ENCODE data around the gene HS6ST2. TPM values are rescaled to one million over a fixed set of nuclear protein-coding genes. Genes with fewer than 3 reads are reported as not detected.

Gene HS6ST2
- total RNA-seq, 2 experiments from 2014 or later, result 0.62 to 0.76 TPM

DNA sequence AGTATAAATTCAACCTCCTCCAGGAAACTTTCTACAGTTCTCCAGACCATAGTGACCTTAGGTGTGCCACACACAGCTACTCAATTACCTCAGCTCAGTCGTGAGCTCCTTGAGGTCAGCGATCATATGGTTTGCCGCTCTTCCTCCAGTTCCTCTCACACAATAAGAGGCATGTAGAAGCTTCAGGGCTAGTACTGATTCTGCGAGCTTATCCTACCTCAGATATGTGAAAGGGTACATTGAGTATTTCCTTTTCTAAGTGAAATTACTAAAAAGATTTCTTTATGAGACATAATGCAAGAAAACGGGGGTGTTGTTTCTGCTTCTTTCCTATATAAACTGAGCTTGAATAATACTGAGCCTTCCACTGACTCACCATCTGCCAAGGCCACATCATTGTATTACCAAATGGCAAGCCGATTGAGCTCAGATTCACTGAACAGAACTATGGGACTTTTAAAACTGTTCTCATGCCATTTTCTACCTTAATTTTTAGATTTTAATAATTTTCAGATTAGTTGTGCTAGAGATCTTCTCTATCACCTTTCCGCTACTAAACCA is 183.1 kb downstream of the HS6ST2 start:
- POLR2A ChIA-PET, result interaction anchor here (1.0 kb wide), 1 partner anchor 11 kb away, joined by 6 read pairs; no protein-coding TSS in a partner anchor
- H3K9me3 Mint-ChIP-seq (ENCODE audit: low read depth), result no peaks in the 10 kb centered on the region
- H3K27ac Mint-ChIP-seq, result peak overlapping the region; percentile 70
- H3K36me3 Mint-ChIP-seq (ENCODE audit: low read depth), result no peaks in the 10 kb centered on the region
- CTCF ChIA-PET, result interaction anchor here (0.8 to 1.5 kb wide), 2 partner anchors 35 to 182 kb away, joined by 3 to 4 read pairs; no protein-coding TSS in a partner anchor
- ATAC-seq, result peak; percentile 88
- DNase-seq, result peak; percentile 37
- peaks cover 27% of the 10 kb centered on the region for H3K4me1 Mint-ChIP-seq
- no peaks in the 10 kb centered on the region for H3K27me3 Mint-ChIP-seq
- intact Hi-C loops (cut with DNase I, micrococcal nuclease), result loop anchor here in 1 of 2 experiments (2.0 to 10.0 kb wide), 3 partner anchors 39 to 558 kb away; partner anchors contain the start of genes MBNL3 and RAP2C
- H3K4me3 Mint-ChIP-seq, result peak overlapping the region; percentile 27

DNA sequence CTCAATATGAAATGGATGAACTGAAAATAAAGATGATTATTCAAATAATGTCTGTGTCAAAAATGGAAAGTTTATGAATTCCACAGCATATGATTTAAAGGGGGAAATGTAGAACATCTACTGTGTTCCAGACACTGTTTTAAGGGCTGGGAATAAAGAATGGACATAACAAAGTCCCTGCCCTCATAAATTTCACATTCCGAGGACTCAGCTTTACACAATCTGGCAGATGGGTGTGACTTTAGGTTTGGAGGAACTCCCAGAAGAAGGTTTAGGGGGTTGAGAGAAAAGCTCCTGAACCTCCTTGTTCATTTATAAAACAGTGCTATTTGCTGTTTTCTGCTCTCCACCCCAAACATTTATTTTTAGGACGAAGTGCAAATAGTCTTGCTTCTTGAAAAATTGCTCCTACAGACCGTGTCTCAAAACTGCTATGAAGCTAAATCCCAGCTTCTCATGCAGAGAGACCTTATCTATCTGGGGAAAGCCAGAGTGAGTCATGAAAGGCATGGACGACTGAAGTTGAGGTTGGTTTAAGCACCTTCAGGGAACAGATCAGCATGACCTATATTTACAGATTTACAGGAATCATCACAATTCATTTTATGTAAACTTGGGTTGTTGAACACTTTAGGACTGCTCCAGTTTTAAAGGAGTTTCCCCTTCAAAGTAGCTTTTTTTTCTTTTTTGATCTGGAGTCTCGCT is 184.3 kb downstream of the HS6ST2 start:
- intact Hi-C loops (cut with DNase I, micrococcal nuclease), result loop anchor here in 1 of 2 experiments (2.0 to 10.0 kb wide), 2 partner anchors 37 to 289 kb away; partner anchors contain the start of gene MBNL3
- Mint-ChIP-seq H3K27ac (no peak overlapping the region), H3K36me3 (ENCODE audit: low read depth) (no peaks in the 10 kb centered on the region), H3K27me3 (no peaks in the 10 kb centered on the region), H3K9me3 (ENCODE audit: low read depth) (no peaks in the 10 kb centered on the region), H3K4me1 (peaks cover 27% of the 10 kb centered on the region), H3K4me3 (no peak overlapping the region)
- ATAC-seq, result no peak
- ChIA-PET POLR2A (no interaction called here), CTCF (interaction anchor here (1.5 kb wide), 1 partner anchor 34 kb away, joined by 4 read pairs; no protein-coding TSS in a partner anchor)
- no peak for DNase-seq

GRCh38 chrX:132769609-132770008 is 188.8 kb downstream of the HS6ST2 start:
- ChIA-PET POLR2A (no interaction called here), CTCF (interaction anchor here (0.7 kb wide), 1 partner anchor 520 kb away, joined by 3 read pairs; no protein-coding TSS in a partner anchor)
- no peak for ATAC-seq
- intact Hi-C loops (cut with DNase I, micrococcal nuclease), result loop anchor here in 1 of 2 experiments (10.0 kb wide), 1 partner anchor 285 kb away; the partner anchor contains the start of gene MBNL3
- no peaks in the 10 kb centered on the region for H3K9me3 Mint-ChIP-seq (ENCODE audit: low read depth)
- no peak overlapping the region for H3K27ac Mint-ChIP-seq
- peaks cover 6% of the 10 kb centered on the region for H3K4me1 Mint-ChIP-seq
- no peak overlapping the region for H3K4me3 Mint-ChIP-seq
- H3K36me3 Mint-ChIP-seq (ENCODE audit: low read depth), result no peaks in the 10 kb centered on the region
- no peak for DNase-seq
- H3K27me3 Mint-ChIP-seq, result no peaks in the 10 kb centered on the region

- no peaks in the 10 kb centered on the region for H3K9me3 Mint-ChIP-seq (ENCODE audit: low read depth)
- no peaks in the 10 kb centered on the region for H3K36me3 Mint-ChIP-seq (ENCODE audit: low read depth)
- ATAC-seq, result no peak
- POLR2A ChIA-PET, result no interaction called here
- H3K4me1 Mint-ChIP-seq, result no peaks in the 10 kb centered on the region
- H3K27ac Mint-ChIP-seq, result no peak overlapping the region
- DNase-seq, result no peak
- no peaks in the 10 kb centered on the region for H3K27me3 Mint-ChIP-seq
- CTCF ChIA-PET, result no interaction called here
- H3K4me3 Mint-ChIP-seq, result no peak overlapping the region
- intact Hi-C loops (cut with DNase I, micrococcal nuclease), result no loop called here
These were observed 192.0 kb downstream of the HS6ST2 start for GRCh38 chrX:132766452-132766851.

DNA sequence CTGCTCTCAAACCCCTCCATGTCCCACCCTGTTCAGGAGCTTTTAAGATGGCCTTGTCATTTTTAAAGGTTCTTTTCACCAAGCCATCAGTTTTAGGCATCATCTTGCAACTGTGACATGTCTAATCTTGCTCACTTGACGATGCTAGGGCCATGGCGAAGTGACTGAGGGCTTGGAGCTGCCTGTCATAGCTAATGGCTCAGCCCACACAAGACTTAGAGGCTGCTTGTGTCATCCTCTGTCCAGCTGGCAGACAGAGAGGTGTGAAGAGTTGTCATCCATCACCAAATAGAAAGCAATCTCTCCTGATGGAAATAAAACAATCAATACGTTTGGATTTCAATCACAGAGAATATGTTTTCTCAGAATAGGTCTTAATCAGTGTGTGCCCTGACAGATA is 194.9 kb downstream of the HS6ST2 start:
- H3K36me3 Mint-ChIP-seq (ENCODE audit: low read depth), result no peaks in the 10 kb centered on the region
- ATAC-seq (no peak), DNase-seq (no peak)
- no peaks in the 10 kb centered on the region for H3K4me1 Mint-ChIP-seq
- no peaks in the 10 kb centered on the region for H3K27me3 Mint-ChIP-seq
- no peaks in the 10 kb centered on the region for H3K9me3 Mint-ChIP-seq (ENCODE audit: low read depth)
- no peak overlapping the region for H3K4me3 Mint-ChIP-seq
- ChIA-PET CTCF (no interaction called here), POLR2A (no interaction called here)
- intact Hi-C loops (cut with DNase I, micrococcal nuclease), result no loop called here
- no peak overlapping the region for H3K27ac Mint-ChIP-seq

DNA sequence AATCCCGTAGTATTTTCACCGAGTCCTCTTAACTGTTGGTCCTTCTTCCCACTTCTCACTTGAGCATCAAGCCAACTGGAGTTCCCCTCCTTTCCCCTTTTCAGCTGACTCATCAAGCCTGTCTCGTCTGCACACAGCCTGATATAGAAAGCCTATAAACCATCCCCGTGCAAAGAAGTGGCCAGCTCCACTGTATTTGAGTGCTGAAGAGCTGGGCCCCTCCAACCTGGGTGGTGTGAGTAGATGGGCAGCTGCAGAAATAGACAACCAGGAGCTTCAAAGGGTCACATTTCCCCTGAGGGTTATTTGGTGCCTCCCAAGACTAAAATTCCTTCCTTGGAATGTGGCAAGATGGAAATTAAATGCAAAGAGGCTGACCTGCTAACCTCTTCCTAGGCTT is 199.7 kb downstream of the HS6ST2 start:
- H3K9me3 Mint-ChIP-seq (ENCODE audit: low read depth), result no peaks in the 10 kb centered on the region
- H3K27me3 Mint-ChIP-seq, result no peaks in the 10 kb centered on the region
- no peak overlapping the region for H3K27ac Mint-ChIP-seq
- H3K4me3 Mint-ChIP-seq, result no peak overlapping the region
- ATAC-seq, result no peak
- H3K4me1 Mint-ChIP-seq, result no peaks in the 10 kb centered on the region
- ChIA-PET POLR2A (no interaction called here), CTCF (interaction anchor here (0.6 kb wide), 1 partner anchor 214 kb away, joined by 4 read pairs; no protein-coding TSS in a partner anchor)
- intact Hi-C loops (cut with DNase I, micrococcal nuclease), result no loop called here
- H3K36me3 Mint-ChIP-seq (ENCODE audit: low read depth), result no peaks in the 10 kb centered on the region
- DNase-seq, result no peak

GRCh38 chrX:132757066-132757623 is 201.3 kb downstream of the HS6ST2 start:
- ChIA-PET CTCF (no interaction called here), POLR2A (no interaction called here)
- Mint-ChIP-seq H3K4me3 (no peak overlapping the region), H3K36me3 (ENCODE audit: low read depth) (no peaks in the 10 kb centered on the region), H3K9me3 (ENCODE audit: low read depth) (no peaks in the 10 kb centered on the region), H3K27ac (no peak overlapping the region), H3K27me3 (no peaks in the 10 kb centered on the region), H3K4me1 (no peaks in the 10 kb centered on the region)
- no peak for ATAC-seq
- intact Hi-C loops (cut with DNase I, micrococcal nuclease), result no loop called here
- DNase-seq, result no peak

DNA sequence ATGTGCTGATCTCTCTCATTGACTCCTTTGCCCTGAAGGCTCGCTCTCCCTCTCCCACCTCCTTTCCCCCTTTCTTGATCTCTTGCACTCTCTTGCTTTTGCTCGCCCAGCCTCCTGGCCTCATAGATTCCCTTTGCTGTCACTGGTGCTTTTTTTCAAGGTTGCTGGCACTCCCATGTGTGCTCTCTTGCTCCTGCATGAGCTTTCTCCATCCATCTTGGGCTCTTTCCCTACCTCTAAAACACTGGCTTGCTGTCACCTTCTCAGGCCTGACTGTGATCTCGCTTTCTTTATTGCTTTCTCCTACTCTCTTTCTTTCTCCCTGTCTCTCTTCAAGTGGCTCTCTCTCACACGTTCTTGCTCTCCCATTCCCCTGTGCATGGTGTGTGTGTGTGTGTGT is 202.0 kb downstream of the HS6ST2 start:
- CTCF ChIA-PET, result interaction anchor here (0.9 kb wide), 1 partner anchor 20 kb away, joined by 3 read pairs; no protein-coding TSS in a partner anchor
- H3K27me3 Mint-ChIP-seq, result no peaks in the 10 kb centered on the region
- no peaks in the 10 kb centered on the region for H3K36me3 Mint-ChIP-seq (ENCODE audit: low read depth)
- no peaks in the 10 kb centered on the region for H3K4me1 Mint-ChIP-seq
- POLR2A ChIA-PET, result no interaction called here
- DNase-seq (no peak), ATAC-seq (no peak)
- no peak overlapping the region for H3K27ac Mint-ChIP-seq
- H3K4me3 Mint-ChIP-seq, result no peak overlapping the region
- H3K9me3 Mint-ChIP-seq (ENCODE audit: low read depth), result no peaks in the 10 kb centered on the region
- intact Hi-C loops (cut with DNase I, micrococcal nuclease), result no loop called here

DNA sequence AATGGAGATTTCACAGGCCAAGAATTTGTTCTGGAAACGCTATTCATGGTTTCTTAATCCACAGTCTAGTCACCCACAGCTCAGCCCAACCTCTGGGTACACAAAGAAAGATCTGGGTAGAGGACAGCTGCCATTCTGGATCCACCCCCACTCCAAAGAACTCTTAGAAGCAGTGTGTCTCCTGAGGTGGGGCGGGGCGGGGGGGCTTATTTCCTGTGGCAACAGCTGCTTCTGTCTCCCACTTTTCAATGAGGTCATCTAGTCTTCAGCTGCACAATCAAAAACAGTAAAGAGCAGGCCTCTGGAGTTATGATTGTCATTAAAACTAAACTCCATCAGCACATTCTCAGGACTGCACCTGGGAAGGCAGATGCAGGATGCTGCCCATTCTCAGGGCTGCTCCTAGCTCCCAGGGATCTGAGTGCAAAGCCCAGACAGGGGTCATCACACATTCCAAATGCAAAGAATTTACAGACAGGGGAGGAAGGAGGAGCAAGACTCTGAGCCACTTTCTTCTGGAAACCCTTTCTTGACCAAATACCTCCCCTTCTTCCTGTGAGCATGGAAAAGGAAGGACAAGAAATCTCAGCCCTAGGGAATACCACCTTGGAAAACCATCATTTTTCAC is 207.3 kb downstream of the HS6ST2 start:
- no peak overlapping the region for H3K4me3 Mint-ChIP-seq
- no peaks in the 10 kb centered on the region for H3K4me1 Mint-ChIP-seq
- ChIA-PET CTCF (interaction anchor here (1.4 to 1.7 kb wide), 2 partner anchors 11 to 14 kb away, joined by 4 to 10 read pairs; no protein-coding TSS in a partner anchor), POLR2A (no interaction called here)
- no peaks in the 10 kb centered on the region for H3K27me3 Mint-ChIP-seq
- no peak overlapping the region for H3K27ac Mint-ChIP-seq
- no peaks in the 10 kb centered on the region for H3K36me3 Mint-ChIP-seq (ENCODE audit: low read depth)
- no peaks in the 10 kb centered on the region for H3K9me3 Mint-ChIP-seq (ENCODE audit: low read depth)
- no peak for DNase-seq
- ATAC-seq, result no peak
- intact Hi-C loops (cut with DNase I, micrococcal nuclease), result no loop called here

DNA sequence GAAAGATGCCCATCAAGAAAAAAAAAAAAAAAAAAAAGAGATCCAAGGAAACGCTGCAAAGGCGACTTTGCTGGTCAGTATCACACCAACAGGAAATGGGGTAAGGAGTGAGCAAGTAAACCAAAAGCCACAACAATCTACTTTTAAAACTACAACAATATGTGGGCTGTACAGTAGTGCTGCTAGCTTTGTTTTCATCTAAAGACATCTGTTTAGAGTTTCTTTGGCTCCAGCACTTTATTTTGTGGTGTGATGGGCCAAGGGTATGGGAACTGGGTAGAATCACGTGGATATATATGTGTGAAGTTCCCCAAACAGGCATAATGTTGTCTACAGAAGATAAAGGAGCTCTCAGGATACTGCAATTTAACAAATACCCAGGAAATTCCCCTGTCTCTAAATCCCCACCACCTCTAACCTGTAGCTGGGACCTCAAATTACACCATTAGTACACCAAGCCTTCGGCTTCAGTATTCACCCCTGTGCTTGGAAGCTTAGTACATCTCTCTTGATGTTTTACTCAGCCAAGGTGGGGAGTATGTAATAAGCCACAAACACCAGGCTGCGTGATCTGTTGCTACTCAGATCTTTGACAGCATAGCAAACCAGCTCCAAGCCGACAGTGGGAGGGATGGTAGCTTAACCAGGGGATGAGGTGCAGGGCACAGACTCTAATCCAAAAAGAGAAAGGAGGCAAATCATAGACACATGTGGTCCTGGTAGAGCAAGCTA is 207.9 kb downstream of the HS6ST2 start:
- no peak for ATAC-seq
- H3K27ac Mint-ChIP-seq, result no peak overlapping the region
- DNase-seq, result no peak
- ChIA-PET CTCF (interaction anchor here (1.4 to 1.7 kb wide), 2 partner anchors 11 to 13 kb away, joined by 4 to 10 read pairs; no protein-coding TSS in a partner anchor), POLR2A (no interaction called here)
- H3K9me3 Mint-ChIP-seq (ENCODE audit: low read depth), result no peaks in the 10 kb centered on the region
- no peak overlapping the region for H3K4me3 Mint-ChIP-seq
- no peaks in the 10 kb centered on the region for H3K27me3 Mint-ChIP-seq
- H3K36me3 Mint-ChIP-seq (ENCODE audit: low read depth), result no peaks in the 10 kb centered on the region
- intact Hi-C loops (cut with DNase I, micrococcal nuclease), result no loop called here
- H3K4me1 Mint-ChIP-seq, result no peaks in the 10 kb centered on the region

DNA sequence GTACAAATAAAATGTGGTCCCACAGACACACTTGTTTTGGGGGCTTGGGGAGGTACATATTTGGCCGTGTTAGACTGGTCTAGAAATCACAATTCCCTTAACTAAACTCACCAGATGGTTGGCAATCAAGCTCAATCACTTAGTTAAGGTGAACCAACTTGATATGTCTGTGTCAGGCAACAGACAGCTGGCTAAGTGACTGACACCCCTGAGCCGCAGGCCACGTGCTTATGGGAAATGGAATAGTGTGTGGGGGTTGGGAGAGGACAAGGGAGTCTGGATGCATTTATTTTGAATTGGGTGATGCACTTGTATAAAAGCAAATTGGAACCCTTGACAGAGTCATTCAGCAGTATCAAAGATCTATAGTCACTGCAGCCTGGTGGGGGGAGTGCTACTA is 209.0 kb downstream of the HS6ST2 start:
- Mint-ChIP-seq H3K4me1 (no peaks in the 10 kb centered on the region), H3K9me3 (ENCODE audit: low read depth) (no peaks in the 10 kb centered on the region), H3K36me3 (ENCODE audit: low read depth) (no peaks in the 10 kb centered on the region), H3K4me3 (no peak overlapping the region), H3K27me3 (no peaks in the 10 kb centered on the region), H3K27ac (no peak overlapping the region)
- no peak for DNase-seq
- intact Hi-C loops (cut with DNase I, micrococcal nuclease), result no loop called here
- ATAC-seq, result no peak
- ChIA-PET CTCF (interaction anchor here (1.7 kb wide), 1 partner anchor 9 kb away, joined by 10 read pairs; no protein-coding TSS in a partner anchor), POLR2A (no interaction called here)

Data from activated CD4-positive, alpha-beta T cell treated with anti-CD3 and anti-CD28 coated beads for 36 hours (primary cell).